Stimulated activated memory B cell treated with anti-CD40 and anti-IgM and Interleukin-4, amounts not matched to agents 10 μg/mL and 1 μg/mL and 100 μg/mL, for 72 hours (primary cell): ENCODE results near the gene FANCD2OS.
A peak's percentile ranks its signal among the peaks of the same experiment; 100 is the strongest.
"Not testable (repeated sequence)": the region's sequence is repeated elsewhere in the genome, so short reads cannot be mapped to it uniquely, and the experiment has no call there.

ENCODE experiments used
- ATAC-seq: fragments of 150-1000 bp; cut with Tn5 transposase; 2 replicates; pipeline ENCODE4 v1.10.0; 2021
- H3K27ac Mint-ChIP-seq: one replicate; pipeline ENCODE4 v1.8.0; 2022; ENCODE audit warnings: mild to moderate bottlenecking, mixed read lengths
- H3K27me3 Mint-ChIP-seq: one replicate; pipeline ENCODE4 v1.8.0; 2022; ENCODE audit warnings: mixed read lengths
- H3K36me3 Mint-ChIP-seq: one replicate; pipeline ENCODE4 v1.8.0; 2022; ENCODE audit warnings: mixed read lengths
- H3K4me1 Mint-ChIP-seq: one replicate; pipeline ENCODE4 v1.8.0; 2022; ENCODE audit warnings: mixed read lengths
- H3K4me3 Mint-ChIP-seq: one replicate; pipeline ENCODE4 v1.8.0; 2022; ENCODE audit warnings: mild to moderate bottlenecking, moderate library complexity, mixed read lengths
- H3K9me3 Mint-ChIP-seq: one replicate; pipeline ENCODE4 v1.8.0; 2022; ENCODE audit warnings: mixed read lengths

The FANCD2OS gene

DNA sequence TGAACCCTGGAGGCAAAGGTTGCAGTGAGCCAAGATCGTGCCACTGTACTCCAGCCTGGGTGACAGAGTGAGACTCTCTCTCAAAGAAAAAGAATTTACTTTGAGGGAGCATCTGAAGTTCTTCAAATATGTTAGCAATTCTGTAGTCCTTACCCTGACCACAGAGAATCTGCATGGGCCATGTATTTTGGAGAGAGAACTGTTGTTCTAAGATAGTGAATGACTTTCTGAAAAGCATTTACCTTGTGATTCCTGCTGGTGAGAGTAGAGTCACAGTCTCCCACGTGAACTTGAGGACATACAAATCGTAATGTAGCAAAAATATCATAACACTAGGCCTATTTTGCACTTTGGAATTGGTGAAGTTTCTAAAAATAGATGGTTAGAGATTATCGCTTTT, 11.3 kb upstream of the FANCD2OS start:
- H3K4me3 Mint-ChIP-seq = no peak overlapping the region
- no peaks in the 10 kb centered on the region for H3K27me3 Mint-ChIP-seq

DNA sequence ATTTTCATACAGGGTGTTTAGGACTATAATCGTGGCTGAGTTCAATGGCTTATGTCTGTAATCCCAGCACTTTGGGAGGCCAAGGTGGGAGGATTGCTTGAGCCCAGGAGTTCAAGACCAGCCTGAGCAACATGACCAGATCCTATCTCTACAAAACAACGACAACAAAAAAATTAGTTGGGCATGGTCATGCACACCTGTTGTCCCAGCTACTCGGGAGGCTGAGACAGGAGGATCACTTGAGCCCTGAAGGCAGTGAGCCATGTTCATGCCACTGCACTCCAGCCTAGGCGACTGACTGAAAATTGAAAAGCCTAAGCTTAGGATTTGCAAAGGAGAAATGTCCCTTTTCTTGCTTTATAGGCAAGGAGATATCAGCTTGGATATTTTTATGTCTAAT, 8.9 kb upstream of the FANCD2OS start:
- Mint-ChIP-seq H3K27me3 (no peaks in the 10 kb centered on the region), H3K4me3 (peak overlapping the region; percentile 91), H3K36me3 (peaks cover 8% of the 10 kb centered on the region), H3K27ac (peak overlapping the region; percentile 92), H3K4me1 (peaks cover 32% of the 10 kb centered on the region), H3K9me3 (no peaks in the 10 kb centered on the region)
- no peak for ATAC-seq

More for the DNA sequence above, 11.3 kb upstream of the FANCD2OS start:
- no peak for ATAC-seq
- H3K27ac Mint-ChIP-seq = no peak overlapping the region
- peaks cover 19% of the 10 kb centered on the region for H3K36me3 Mint-ChIP-seq
- no peaks in the 10 kb centered on the region for H3K9me3 Mint-ChIP-seq
- peaks cover 36% of the 10 kb centered on the region for H3K4me1 Mint-ChIP-seq

GRCh38 chr3:10116138-10116460, 8.0 kb upstream of the FANCD2OS start:
- Mint-ChIP-seq H3K4me3 (peak overlapping the region; percentile 91), H3K9me3 (no peaks in the 10 kb centered on the region), H3K27me3 (no peaks in the 10 kb centered on the region), H3K27ac (peak overlapping the region; percentile 92), H3K36me3 (peaks cover 5% of the 10 kb centered on the region), H3K4me1 (peaks cover 30% of the 10 kb centered on the region)
- ATAC-seq = peak; percentile 18

DNA sequence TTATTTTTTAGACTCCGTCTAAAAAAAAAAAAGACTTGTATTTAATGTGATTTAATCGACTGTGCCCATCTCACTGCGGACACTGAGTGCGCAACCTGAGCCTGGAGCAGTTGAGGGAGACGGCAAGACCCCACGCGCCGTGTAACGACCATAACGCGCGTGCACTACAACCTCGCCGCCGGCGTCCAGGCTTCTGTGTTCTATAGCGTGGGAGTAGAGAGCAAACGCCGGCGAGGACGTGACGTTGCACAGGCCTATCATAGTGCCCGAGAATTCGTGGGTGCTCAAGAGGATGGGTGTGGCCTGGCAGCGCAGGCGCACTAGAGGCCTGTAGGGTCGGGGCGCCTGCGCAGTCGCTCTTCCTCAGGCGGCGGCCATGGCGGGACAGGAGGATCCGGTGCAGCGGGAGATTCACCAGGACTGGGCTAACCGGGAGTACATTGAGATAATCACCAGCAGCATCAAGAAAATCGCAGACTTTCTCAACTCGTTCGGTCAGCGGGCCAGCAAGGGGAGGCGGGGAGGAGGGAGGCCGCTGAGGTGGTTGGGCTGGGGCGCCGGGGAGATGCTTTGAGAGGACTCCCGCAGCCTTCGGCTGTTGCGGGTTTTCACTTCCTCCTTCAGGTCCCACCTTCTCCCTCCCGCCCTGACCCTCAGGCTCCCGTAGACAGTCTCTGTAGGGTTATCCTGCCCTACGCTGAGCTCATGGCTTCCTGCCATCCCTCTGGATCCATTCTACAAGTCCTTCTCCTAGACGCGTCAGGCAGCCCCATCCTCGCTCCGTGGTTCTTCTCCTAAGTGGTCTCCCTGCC, 7.5 kb upstream of the FANCD2OS start, which contains the start of gene BRK1:
Gene BRK1, plus strand, starts transcription at position 350 of the 812 bp plus-strand sequence. Its CDS starts 27 bp downstream, at position 377.
- Mint-ChIP-seq H3K4me3 (peak within 1 kb of the TSS; percentile 91), H3K9me3 (no peaks in the 10 kb centered on the region), H3K36me3 (no peaks in the 10 kb centered on the region), H3K4me1 (peaks cover 25% of the 10 kb centered on the region), H3K27ac (peak within 1 kb of the TSS; percentile 92), H3K27me3 (no peaks in the 10 kb centered on the region)
- ATAC-seq = peak; percentile 99

DNA sequence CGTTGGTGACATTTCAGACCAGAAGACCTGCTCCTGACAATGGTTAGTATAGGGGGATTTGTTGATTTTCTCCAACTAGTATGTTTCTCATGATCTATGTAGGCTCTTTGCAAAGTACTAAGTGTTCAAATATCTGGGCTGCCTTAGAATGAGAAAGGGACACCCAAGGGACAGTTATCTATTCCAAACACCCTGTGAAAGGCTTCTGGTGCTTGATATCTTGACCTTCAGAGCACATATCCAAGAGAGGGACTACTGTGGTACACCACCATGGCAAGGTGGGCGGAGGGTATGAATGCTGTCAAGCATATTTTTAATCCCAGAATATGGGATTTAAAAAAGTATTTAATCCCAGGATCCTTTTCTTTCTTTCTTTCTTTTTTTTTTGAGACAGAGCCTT, 1.1 kb downstream of the FANCD2OS start:
- Mint-ChIP-seq H3K4me3 (no peak overlapping the region), H3K4me1 (no peaks in the 10 kb centered on the region), H3K9me3 (no peaks in the 10 kb centered on the region), H3K27me3 (no peaks in the 10 kb centered on the region), H3K36me3 (no peaks in the 10 kb centered on the region), H3K27ac (no peak overlapping the region)
- no peak for ATAC-seq

GRCh38 chr3:10099041-10099440, 9.0 kb downstream of the FANCD2OS start:
- H3K27ac Mint-ChIP-seq = no peak overlapping the region
- H3K36me3 Mint-ChIP-seq = peaks cover 22% of the 10 kb centered on the region
- no peak overlapping the region for H3K4me3 Mint-ChIP-seq
- H3K9me3 Mint-ChIP-seq = no peaks in the 10 kb centered on the region
- no peaks in the 10 kb centered on the region for H3K27me3 Mint-ChIP-seq
- no peak for ATAC-seq
- no peaks in the 10 kb centered on the region for H3K4me1 Mint-ChIP-seq

DNA sequence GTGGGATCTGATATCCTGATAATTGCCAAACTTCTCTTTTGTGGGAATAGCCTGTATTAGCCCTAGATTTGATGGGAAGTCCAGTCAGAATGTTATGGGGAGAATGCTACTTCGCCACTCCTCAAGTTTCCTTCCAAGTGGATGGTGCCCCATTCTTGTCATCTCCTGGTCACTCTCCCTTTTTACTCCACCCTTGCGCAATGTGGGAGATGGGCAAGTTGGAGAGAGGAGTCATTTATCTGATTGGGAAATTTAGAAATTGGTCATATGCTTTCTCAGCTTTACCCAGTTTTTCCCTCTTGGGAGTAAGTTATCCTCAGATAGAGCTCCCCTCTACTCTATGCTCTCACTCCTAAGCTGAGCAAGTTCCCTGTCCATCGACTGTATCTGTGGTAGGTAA, 14.4 kb downstream of the FANCD2OS start:
- no peaks in the 10 kb centered on the region for H3K9me3 Mint-ChIP-seq
- H3K36me3 Mint-ChIP-seq = peaks cover 38% of the 10 kb centered on the region
- H3K27ac Mint-ChIP-seq = no peak overlapping the region
- H3K4me1 Mint-ChIP-seq = no peaks in the 10 kb centered on the region
- no peaks in the 10 kb centered on the region for H3K27me3 Mint-ChIP-seq
- H3K4me3 Mint-ChIP-seq = no peak overlapping the region
- no peak for ATAC-seq

- not testable (repeated sequence) for H3K27me3 Mint-ChIP-seq, H3K9me3 Mint-ChIP-seq, H3K27ac Mint-ChIP-seq, ATAC-seq, H3K4me3 Mint-ChIP-seq, H3K4me1 Mint-ChIP-seq
- H3K36me3 Mint-ChIP-seq = peaks cover 35% of the 10 kb centered on the region
These were observed 16.7 kb downstream of the FANCD2OS start for GRCh38 chr3:10091387-10091786.

- H3K27ac Mint-ChIP-seq, H3K4me3 Mint-ChIP-seq, H3K4me1 Mint-ChIP-seq, H3K9me3 Mint-ChIP-seq, H3K27me3 Mint-ChIP-seq, ATAC-seq: not testable (repeated sequence)
- peaks cover 35% of the 10 kb centered on the region for H3K36me3 Mint-ChIP-seq
These were observed 17.3 kb downstream of the FANCD2OS start for GRCh38 chr3:10090774-10091173.

- peaks cover 35% of the 10 kb centered on the region for H3K36me3 Mint-ChIP-seq
- no peaks in the 10 kb centered on the region for H3K27me3 Mint-ChIP-seq
- H3K4me3 Mint-ChIP-seq = no peak overlapping the region
- no peaks in the 10 kb centered on the region for H3K4me1 Mint-ChIP-seq
- H3K9me3 Mint-ChIP-seq = no peaks in the 10 kb centered on the region
- ATAC-seq = no peak
- no peak overlapping the region for H3K27ac Mint-ChIP-seq
These were observed 17.9 kb downstream of the FANCD2OS start for GRCh38 chr3:10090179-10090578.

- no peaks in the 10 kb centered on the region for H3K4me1 Mint-ChIP-seq
- peaks cover 43% of the 10 kb centered on the region for H3K36me3 Mint-ChIP-seq
- H3K4me3 Mint-ChIP-seq = no peak overlapping the region
- H3K27ac Mint-ChIP-seq = no peak overlapping the region
- H3K9me3 Mint-ChIP-seq = no peaks in the 10 kb centered on the region
- ATAC-seq = no peak
- H3K27me3 Mint-ChIP-seq = no peaks in the 10 kb centered on the region
These were observed 19.8 kb downstream of the FANCD2OS start for GRCh38 chr3:10088256-10088655.

DNA sequence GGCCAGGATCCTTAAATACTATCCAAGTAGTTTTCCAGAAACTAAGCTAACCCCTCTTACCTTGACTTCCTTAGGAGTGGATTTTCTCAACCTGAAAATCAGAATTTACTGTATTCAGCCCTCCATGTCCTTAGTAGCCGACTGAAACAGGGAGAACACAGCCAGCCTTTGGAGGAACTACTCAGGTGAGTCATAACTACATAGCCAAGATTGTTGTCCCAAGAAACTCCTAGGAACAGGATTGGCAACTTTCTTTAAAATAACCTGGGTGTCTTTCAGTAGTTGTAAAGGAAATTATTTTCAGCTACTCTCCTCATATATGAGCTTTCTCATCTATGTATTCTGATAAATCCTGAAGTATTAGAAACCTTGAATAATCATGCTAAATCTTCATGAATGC, 22.3 kb downstream of the FANCD2OS start:
- H3K36me3 Mint-ChIP-seq = peaks cover 49% of the 10 kb centered on the region

DNA sequence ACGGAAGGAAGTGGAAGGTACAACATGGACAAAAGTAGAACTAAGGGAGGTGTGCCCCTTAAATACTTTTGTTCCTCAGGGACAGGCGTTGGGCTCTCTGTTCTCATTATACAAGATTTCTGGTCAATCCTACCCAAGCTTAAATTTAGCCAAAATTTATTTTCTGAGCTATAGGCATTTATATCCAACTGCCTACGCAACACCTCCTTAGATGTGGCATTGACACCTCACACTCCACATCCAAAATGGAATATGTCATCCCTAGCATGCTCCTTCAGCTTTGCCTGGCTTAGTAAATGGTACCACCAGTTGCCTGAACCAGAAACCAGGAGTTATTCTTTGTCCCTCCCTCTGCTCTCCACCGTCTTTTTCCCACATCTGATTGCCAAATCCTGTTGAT, 26.2 kb downstream of the FANCD2OS start:
- peak overlapping the region; percentile 1 for H3K27ac Mint-ChIP-seq
- no peak overlapping the region for H3K4me3 Mint-ChIP-seq
- no peaks in the 10 kb centered on the region for H3K27me3 Mint-ChIP-seq
- no peaks in the 10 kb centered on the region for H3K9me3 Mint-ChIP-seq
- no peaks in the 10 kb centered on the region for H3K4me1 Mint-ChIP-seq
- peaks cover 40% of the 10 kb centered on the region for H3K36me3 Mint-ChIP-seq
- ATAC-seq = no peak

More for the DNA sequence above, 22.3 kb downstream of the FANCD2OS start:
- Mint-ChIP-seq H3K4me1 (no peaks in the 10 kb centered on the region), H3K27ac (no peak overlapping the region), H3K27me3 (no peaks in the 10 kb centered on the region), H3K4me3 (no peak overlapping the region), H3K9me3 (no peaks in the 10 kb centered on the region)
- ATAC-seq = no peak

DNA sequence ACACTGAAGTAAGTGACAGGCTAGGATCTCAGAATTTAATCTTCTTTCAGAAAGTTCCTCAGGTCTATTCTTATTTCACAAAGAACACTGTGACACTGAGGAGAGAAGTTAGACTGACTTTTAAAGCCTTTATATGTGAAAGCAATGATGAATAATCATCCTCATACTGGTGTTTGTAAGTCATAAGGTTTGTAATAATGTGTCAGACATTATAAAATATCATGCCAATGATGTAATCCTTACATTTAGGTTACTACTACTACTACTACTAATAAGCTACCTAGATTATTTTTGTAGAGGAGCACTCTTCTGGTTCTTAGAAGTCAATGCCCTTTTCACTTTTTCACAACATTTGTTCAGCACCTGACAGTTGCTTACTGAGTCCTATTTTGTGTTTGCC, 33.4 kb downstream of the FANCD2OS start:
- no peaks in the 10 kb centered on the region for H3K4me1 Mint-ChIP-seq
- H3K27ac Mint-ChIP-seq = no peak overlapping the region
- H3K36me3 Mint-ChIP-seq = peaks cover 20% of the 10 kb centered on the region
- H3K27me3 Mint-ChIP-seq = no peaks in the 10 kb centered on the region
- no peaks in the 10 kb centered on the region for H3K9me3 Mint-ChIP-seq
- no peak for ATAC-seq
- no peak overlapping the region for H3K4me3 Mint-ChIP-seq

DNA sequence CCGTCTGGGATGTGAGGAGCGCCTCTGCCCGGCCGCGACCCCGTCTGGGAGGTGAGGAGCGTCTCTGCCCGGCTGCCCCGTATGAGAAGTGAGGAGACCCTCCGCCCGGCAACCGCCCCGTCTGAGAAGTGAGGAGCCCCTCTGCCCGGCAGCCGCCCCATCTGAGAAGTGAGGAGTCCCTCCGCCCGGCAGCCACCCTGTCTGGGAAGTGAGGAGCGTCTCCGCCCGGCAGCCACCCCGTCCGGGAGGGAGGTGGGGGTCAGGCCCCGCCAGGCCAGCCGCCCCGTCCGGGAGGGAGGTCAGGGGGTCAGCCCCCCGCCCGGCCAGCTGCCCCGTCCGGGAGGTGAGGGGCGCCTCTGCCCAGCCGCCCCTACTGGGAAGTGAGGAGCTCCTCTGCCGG, 38.0 kb downstream of the FANCD2OS start:
- H3K27me3 Mint-ChIP-seq, H3K4me1 Mint-ChIP-seq, H3K9me3 Mint-ChIP-seq, H3K27ac Mint-ChIP-seq, H3K4me3 Mint-ChIP-seq, ATAC-seq: not testable (repeated sequence)
- peaks cover 51% of the 10 kb centered on the region for H3K36me3 Mint-ChIP-seq

GRCh38 chr3:10055097-10055496, 53.0 kb downstream of the FANCD2OS start:
- no peak overlapping the region for H3K4me3 Mint-ChIP-seq
- H3K27ac Mint-ChIP-seq = no peak overlapping the region
- ATAC-seq = no peak

More at GRCh38 chr3:10055097-10055496, 53.0 kb downstream of the FANCD2OS start:
- Mint-ChIP-seq H3K4me1 (no peaks in the 10 kb centered on the region), H3K36me3 (peaks cover 39% of the 10 kb centered on the region), H3K27me3 (no peaks in the 10 kb centered on the region), H3K9me3 (no peaks in the 10 kb centered on the region)
